GM23248 (cell line): ENCODE results near the gene L3MBTL4.

Experiments
- EZH2 ChIP-seq: fragments of 200-600 bp; sonication (generic); IDR thresholded peaks from 2 replicates; pipeline ENCODE4 v1.6.1; 2018; ENCODE audit warnings: antibody characterized with exemption, mild to moderate bottlenecking; ENCODE audit not compliant: insufficient read depth, poor library complexity, severe bottlenecking
- EZH2phosphoT487 ChIP-seq: fragments of 200-600 bp; sonication (generic); IDR thresholded peaks from 2 replicates; pipeline ENCODE4 v1.6.1; 2018; ENCODE audit warnings: antibody characterized with exemption, moderate library complexity, mild to moderate bottlenecking, low read depth; ENCODE audit not compliant: insufficient read depth

GRCh38 chr18:6203791-6204190 lies 210.9 kb downstream of the L3MBTL4 start:
- TF ChIP-seq EZH2phosphoT487 (no peak), EZH2 (no peak)
